ENCODE measurements around the gene BEST4. TPM values are rescaled to one million over a fixed set of nuclear protein-coding genes. Genes with fewer than 3 reads are reported as not detected.

Gene BEST4
- total RNA-seq, 1 donor from 2014 or later, result 0.88 TPM

- H3K27me3 Mint-ChIP-seq (ENCODE audit: unreplicated experiment), result peaks cover 4% of the 10 kb centered on the region
- H3K4me1 Mint-ChIP-seq (ENCODE audit: low read depth, unreplicated experiment), result peaks cover 4% of the 10 kb centered on the region
- no peak for DNase-seq
- peaks cover 12% of the 10 kb centered on the region for H3K9me3 Mint-ChIP-seq (ENCODE audit: unreplicated experiment)
- H3K36me3 Mint-ChIP-seq (ENCODE audit: unreplicated experiment), result no peaks in the 10 kb centered on the region
- H3K4me3 Mint-ChIP-seq (ENCODE audit: unreplicated experiment), result no peak overlapping the region
- H3K27ac Mint-ChIP-seq (ENCODE audit: unreplicated experiment), result no peak overlapping the region
- TF ChIP-seq CTCF (IDR thresholded peaks at IDR 0.05; ENCODE audit: partially characterized antibody, unreplicated experiment), result no peak
These were observed 52.0 kb downstream of the BEST4 start for GRCh38 chr1:44735992-44736391.

GRCh38 chr1:44733784-44734183 is 54.2 kb downstream of the BEST4 start:
- no peak for TF ChIP-seq CTCF (IDR thresholded peaks at IDR 0.05; ENCODE audit: partially characterized antibody, unreplicated experiment)
- no peaks in the 10 kb centered on the region for H3K36me3 Mint-ChIP-seq (ENCODE audit: unreplicated experiment)
- H3K27me3 Mint-ChIP-seq (ENCODE audit: unreplicated experiment), result peaks cover 4% of the 10 kb centered on the region
- H3K4me1 Mint-ChIP-seq (ENCODE audit: low read depth, unreplicated experiment), result no peaks in the 10 kb centered on the region
- DNase-seq, result no peak
- peaks cover 6% of the 10 kb centered on the region for H3K9me3 Mint-ChIP-seq (ENCODE audit: unreplicated experiment)
- no peak overlapping the region for H3K4me3 Mint-ChIP-seq (ENCODE audit: unreplicated experiment)
- H3K27ac Mint-ChIP-seq (ENCODE audit: unreplicated experiment), result no peak overlapping the region

Other genes starting within 250 kb of the BEST4 start
- gene TMEM53, start 113.7 kb downstream of the BEST4 start, total RNA-seq (ENCODE audit: unreplicated experiment), result 10.1 TPM
- gene ARMH1, start 113.5 kb downstream of the BEST4 start, total RNA-seq (ENCODE audit: unreplicated experiment), result 4.9 TPM
- gene RNU5D-1, start 57.0 kb downstream of the BEST4 start, total RNA-seq (ENCODE audit: unreplicated experiment), result not detected
- 8.6 TPM for gene KIF2C, start 48.3 kb downstream of the BEST4 start, total RNA-seq (ENCODE audit: unreplicated experiment)
- 988 TPM for gene RPS8, start 12.6 kb downstream of the BEST4 start, total RNA-seq (ENCODE audit: unreplicated experiment)
- gene PLK3, start 12.2 kb upstream of the BEST4 start, total RNA-seq (ENCODE audit: unreplicated experiment), result 89.3 TPM
- gene DYNLT4, start 19.2 kb upstream of the BEST4 start, total RNA-seq (ENCODE audit: unreplicated experiment), result not detected
- 5.9 TPM for gene BTBD19, start 20.4 kb upstream of the BEST4 start, total RNA-seq (ENCODE audit: unreplicated experiment)
- 20.3 TPM for gene PTCH2, start 55.1 kb upstream of the BEST4 start, total RNA-seq (ENCODE audit: unreplicated experiment)
- 50.0 TPM for gene EIF2B3, start 198.4 kb upstream of the BEST4 start, total RNA-seq (ENCODE audit: unreplicated experiment)
- gene HECTD3, start 223.2 kb upstream of the BEST4 start, total RNA-seq (ENCODE audit: unreplicated experiment), result 137 TPM
- 90.4 TPM for gene UROD, start 224.1 kb upstream of the BEST4 start, total RNA-seq (ENCODE audit: unreplicated experiment)

All from glutamatergic neuron (in vitro differentiated cells).